Mesendoderm (in vitro differentiated cells): ENCODE data around the gene PPIAL4G. TPM values are rescaled to one million over a fixed set of nuclear protein-coding genes. Genes with fewer than 3 reads are reported as not detected.
"Not testable (repeated sequence)": the region's sequence is repeated elsewhere in the genome, so short reads cannot be mapped to it uniquely, and the experiment has no call there.

Experiments
- DNase-seq: peaks from one replicate; pipeline ENCODE4 v3.0.0; 2013
- H2AK5ac ChIP-seq: 2 replicates; pipeline ENCODE4 v1.6.1; 2013; ENCODE audit warnings: low read length, inconsistent platforms
- H2BK120ac ChIP-seq: 2 replicates; pipeline ENCODE4 v1.6.1; 2013; ENCODE audit warnings: low read depth, mild to moderate bottlenecking, low read length, moderate library complexity, mixed read lengths
- H2BK15ac ChIP-seq: replicated peaks from 2 replicates; pipeline ENCODE4 v1.6.1; 2013; ENCODE audit warnings: low read depth, mild to moderate bottlenecking, moderate library complexity
- H2BK5ac ChIP-seq: 2 replicates; pipeline ENCODE4 v1.6.1; 2013; ENCODE audit warnings: low read length, inconsistent platforms
- H3K18ac ChIP-seq: 2 replicates; pipeline ENCODE4 v1.6.1; 2013; ENCODE audit warnings: mild to moderate bottlenecking, low read length, mixed read lengths
- H3K23ac ChIP-seq: one replicate; pipeline ENCODE4 v1.6.1; 2013; ENCODE audit warnings: low read length
- H3K27ac ChIP-seq: 2 replicates; pipeline ENCODE4 v1.5.1; 2013; ENCODE audit warnings: low read depth, mild to moderate bottlenecking, inconsistent platforms, low read length, moderate library complexity
- H3K27me3 ChIP-seq: 2 replicates; pipeline ENCODE4 v1.6.1; 2013; ENCODE audit warnings: low read length, control low read depth, mild to moderate bottlenecking, inconsistent platforms; ENCODE audit not compliant: insufficient read depth, poor library complexity
- H3K36me3 ChIP-seq: 2 replicates; pipeline ENCODE4 v1.6.1; 2013; ENCODE audit warnings: low read length, inconsistent platforms; ENCODE audit not compliant: control insufficient read depth, insufficient read depth
- H3K4ac ChIP-seq: one replicate; pipeline ENCODE4 v1.6.1; 2013; ENCODE audit warnings: low read depth, mild to moderate bottlenecking, low read length, moderate library complexity
- H3K4me1 ChIP-seq: 2 replicates; pipeline ENCODE4 v1.6.1; 2013; ENCODE audit warnings: low read depth, low read length, inconsistent platforms; ENCODE audit not compliant: control insufficient read depth
- H3K4me2 ChIP-seq: 2 replicates; pipeline ENCODE4 v1.6.1; 2013; ENCODE audit warnings: low read length
- H3K4me3 ChIP-seq: 2 replicates; pipeline ENCODE4 v1.5.1; 2013; ENCODE audit warnings: mild to moderate bottlenecking, low read length
- H3K56ac ChIP-seq: one replicate; pipeline ENCODE4 v1.6.1; 2013; ENCODE audit warnings: low read length
- H3K79me1 ChIP-seq: 2 replicates; pipeline ENCODE4 v1.6.1; 2013; ENCODE audit warnings: low read length, inconsistent platforms
- H3K79me2 ChIP-seq: 2 replicates; pipeline ENCODE4 v1.6.1; 2013; ENCODE audit warnings: mild to moderate bottlenecking, low read length; ENCODE audit not compliant: control insufficient read depth, insufficient read depth
- H3K9ac ChIP-seq: 2 replicates; pipeline ENCODE4 v1.6.1; 2013; ENCODE audit warnings: low read length, inconsistent platforms
- H4K5ac ChIP-seq: one replicate; pipeline ENCODE4 v1.6.1; 2013; ENCODE audit warnings: low read length
- H4K8ac ChIP-seq: one replicate; pipeline ENCODE4 v1.6.1; 2013; ENCODE audit warnings: low read depth, mild to moderate bottlenecking, control low read depth, low read length, moderate library complexity
- WGBS: extraction: QIAGEN DNeasy Blood & Tissue Kit; methylation state at CpG from one replicate; pipeline ENCODE4 v1.1.7; 2013; ENCODE audit warnings: low lambda C conversion rate, missing lambda C conversion rate; ENCODE audit not compliant: insufficient coverage; ENCODE audit errors: extremely low coverage; 5-methylcytosine and 5-hydroxymethylcytosine counted together
- polyA plus RNA-seq, 2 experiments: library from polyadenylated mRNA; stranded (reverse); fragments of 200-250 nt; gene quantifications; one replicate each; pipeline ENCODE4 v1.2.3, GENCODE V29; 2013

Gene PPIAL4G
- 0.01 TPM for polyA plus RNA-seq (2013, experiment 1 of 2)
- not detected for polyA plus RNA-seq (2013, experiment 2 of 2)

- H2BK15ac ChIP-seq, H3K79me1 ChIP-seq, H2AK5ac ChIP-seq, H3K4me3 ChIP-seq, H3K27ac ChIP-seq, H3K4me2 ChIP-seq, H3K9ac ChIP-seq, H4K8ac ChIP-seq, H3K23ac ChIP-seq, H3K4ac ChIP-seq, H2BK120ac ChIP-seq, H3K79me2 ChIP-seq, H3K56ac ChIP-seq, H4K5ac ChIP-seq, H3K18ac ChIP-seq, H3K27me3 ChIP-seq, H3K36me3 ChIP-seq, H3K4me1 ChIP-seq, H2BK5ac ChIP-seq, DNase-seq: not testable (repeated sequence)
- WGBS = no CpG with 5 or more reads among the region's 12 CpGs
These were observed at the start of gene PPIAL4G for GRCh38 chr1:148483029-148483428. TSS of gene PPIAL4G (minus strand) at chr1:148483302. CDS start at chr1:148483252, 50 bp downstream.

GRCh38 chr1:148532158-148532557, 49.1 kb upstream of the PPIAL4G start:
- H3K79me1 ChIP-seq, H2BK15ac ChIP-seq, H3K4me1 ChIP-seq, H3K56ac ChIP-seq, H3K23ac ChIP-seq, H3K18ac ChIP-seq, H3K4ac ChIP-seq, H3K4me3 ChIP-seq, H3K4me2 ChIP-seq, H3K9ac ChIP-seq, H2BK120ac ChIP-seq, H2BK5ac ChIP-seq, H3K27me3 ChIP-seq, H4K8ac ChIP-seq, H3K27ac ChIP-seq, H2AK5ac ChIP-seq, H4K5ac ChIP-seq, H3K36me3 ChIP-seq, H3K79me2 ChIP-seq: not testable (repeated sequence)
- no CpG with 5 or more reads among the region's 4 CpGs for WGBS
- peak; percentile 55 for DNase-seq

GRCh38 chr1:148529101-148529567, 46.0 kb upstream of the PPIAL4G start:
- H4K8ac ChIP-seq, H3K79me1 ChIP-seq, H3K4me2 ChIP-seq, H3K56ac ChIP-seq, H3K23ac ChIP-seq, H3K4me1 ChIP-seq, H3K36me3 ChIP-seq, H2BK5ac ChIP-seq, H4K5ac ChIP-seq, H2BK120ac ChIP-seq, H3K79me2 ChIP-seq, H3K4me3 ChIP-seq, H3K27me3 ChIP-seq, H2BK15ac ChIP-seq, H2AK5ac ChIP-seq, H3K4ac ChIP-seq, H3K18ac ChIP-seq, H3K27ac ChIP-seq, H3K9ac ChIP-seq: not testable (repeated sequence)
- peak; percentile 92 for DNase-seq
- WGBS = no CpG with 5 or more reads among the region's 25 CpGs

- not testable (repeated sequence) for DNase-seq, H4K8ac ChIP-seq, H3K36me3 ChIP-seq, H3K56ac ChIP-seq, H3K4me3 ChIP-seq, H3K79me1 ChIP-seq, H3K4ac ChIP-seq, H3K4me1 ChIP-seq, H4K5ac ChIP-seq, H3K4me2 ChIP-seq, H3K27me3 ChIP-seq, H3K9ac ChIP-seq, H3K18ac ChIP-seq, H3K79me2 ChIP-seq, H3K23ac ChIP-seq, H2BK5ac ChIP-seq, H3K27ac ChIP-seq, H2BK120ac ChIP-seq, H2AK5ac ChIP-seq, H2BK15ac ChIP-seq
- no CpG with 5 or more reads among the region's 24 CpGs for WGBS
These were observed 45.5 kb upstream of the PPIAL4G start for GRCh38 chr1:148528591-148528990.

- no CpG with 5 or more reads among the region's 2 CpGs for WGBS
- not testable (repeated sequence) for H3K56ac ChIP-seq, H3K18ac ChIP-seq, H3K27ac ChIP-seq, H3K79me1 ChIP-seq, H3K9ac ChIP-seq, H3K4ac ChIP-seq, H2AK5ac ChIP-seq, H3K36me3 ChIP-seq, H3K4me2 ChIP-seq, H2BK5ac ChIP-seq, DNase-seq, H4K8ac ChIP-seq, H2BK15ac ChIP-seq, H4K5ac ChIP-seq, H3K23ac ChIP-seq, H2BK120ac ChIP-seq, H3K79me2 ChIP-seq, H3K27me3 ChIP-seq, H3K4me1 ChIP-seq, H3K4me3 ChIP-seq
These were observed 43.5 kb upstream of the PPIAL4G start for GRCh38 chr1:148526587-148526986.
